Spleen (tissue), 11 donors: ENCODE measurements around the gene CHMP1B. TPM values are rescaled to one million over a fixed set of nuclear protein-coding genes. Genes with fewer than 3 reads are reported as not detected.

Source experiments
- DNase-seq: peaks from one replicate; pipeline ENCODE4 v3.0.0-alpha.2; 2020
- H3K27ac ChIP-seq, 8 donors: fragments of 200-600 bp; sonication (generic) in 7 of 8; 1 replicate in 4 of 8; 2 replicates in 4 of 8; pipeline versions ENCODE4 v1.5.0 to v1.8.0; 2016 to 2021; ENCODE audit warnings: inconsistent platforms in 4 of 8, mild to moderate bottlenecking in 4 of 8, moderate library complexity in 1 of 8
- H3K27me3 ChIP-seq, 7 donors: fragments of 200-600 bp; sonication (generic) in 6 of 7; replicated peaks in 1 of 7; 1 replicate in 4 of 7; 2 replicates in 3 of 7; pipeline versions ENCODE4 v1.5.0 to v1.8.0; 2016 to 2021; ENCODE audit warnings: inconsistent platforms in 3 of 7, mild to moderate bottlenecking in 1 of 7
- H3K36me3 ChIP-seq, 6 donors: fragments of 200-600 bp; sonication (generic) in 5 of 6; 1 replicate in 4 of 6; 2 replicates in 2 of 6; pipeline versions ENCODE4 v1.5.0 to v1.8.0; 2016 to 2021; ENCODE audit warnings: inconsistent platforms in 2 of 6
- H3K4me1 ChIP-seq, 6 donors: fragments of 200-600 bp; sonication (generic) in 5 of 6; 1 replicate in 3 of 6; 2 replicates in 3 of 6; pipeline versions ENCODE4 v1.5.0 to v1.8.0; 2016 to 2021; ENCODE audit warnings: inconsistent platforms in 3 of 6
- H3K4me3 ChIP-seq, 8 donors: fragments of 200-600 bp; sonication (generic) in 7 of 8; 1 replicate in 4 of 8; 2 replicates in 4 of 8; pipeline versions ENCODE4 v1.5.0 to v1.8.0; 2016 to 2021; ENCODE audit warnings: inconsistent platforms in 4 of 8, mild to moderate bottlenecking in 4 of 8, moderate library complexity in 2 of 8
- H3K9me3 ChIP-seq, 8 donors: fragments of 200-600 bp; sonication (generic) in 7 of 8; 1 replicate in 4 of 8; 2 replicates in 4 of 8; pipeline versions ENCODE4 v1.5.0 to v1.8.0; 2016 to 2021; ENCODE audit warnings: inconsistent platforms in 4 of 8
- CTCF ChIP-seq, 11 experiments: fragments of 200-600 bp in 7 of 11; fragments of 450-650 bp in 4 of 11; sonication (generic) in 4 of 11; IDR thresholded peaks in 8 of 11; conservative IDR thresholded peaks in 3 of 11; 1 replicate in 7 of 11; 2 replicates in 4 of 11; pipeline versions ENCODE4 v1.4.0 to v1.8.0; 2016 to 2021; ENCODE audit warnings: antibody characterized with exemption in 11 of 11, inconsistent platforms in 4 of 11, mild to moderate bottlenecking in 1 of 11
- POLR2A ChIP-seq, 3 donors: fragments of 450-650 bp; IDR thresholded peaks; one replicate each; pipeline ENCODE4 v1.5.1; 2017; ENCODE audit warnings: antibody characterized with exemption in 3 of 3, mild to moderate bottlenecking in 1 of 3
- POLR2AphosphoS5 ChIP-seq, 3 donors: sonication (generic); formaldehyde crosslinking; IDR thresholded peaks; one replicate each; pipeline ENCODE4 v1.5.1; 2017; ENCODE audit warnings: antibody characterized with exemption in 3 of 3
- WGBS, 5 donors: extraction: QIAGEN DNeasy Blood & Tissue Kit in 3 of 5; methylation state at CpG; one replicate each; pipeline versions ENCODE4 v1.1.5 to v1.1.7; 2013 to 2018; 5-methylcytosine and 5-hydroxymethylcytosine counted together
- intact Hi-C: fragments of 100-400 bp; cut with DNase I; formaldehyde crosslinking; loops from one replicate; pipeline ENCODE4 v1.15.0; 2023; ENCODE audit warnings: low total_unique reads
- polyA plus RNA-seq, 3 donors: library from polyadenylated mRNA; stranded (reverse); fragments of 200-250 nt; gene quantifications; one replicate each; pipeline ENCODE4 v1.2.1, GENCODE V29; 2013
- total RNA-seq, 7 donors: library from RNA; depleted of rRNA in 3 of 7; stranded (reverse); fragments of >200 nt in 3 of 7; fragmentation: NEBNext Ultra II Directional in 4 of 7; extraction: Animal tissue kit (Norgen Biotek cat#: 25700) in 4 of 7; gene quantifications; one replicate each; pipeline versions ENCODE4 v1.1.0 to v1.2.1, GENCODE V29; 2016 to 2021
- donor health status: healthy with polysubstance abuse.
- donor health status: DM: no; HTN: no; CAD: no; lungs with moderate emphysema.
- donor health status: DM: no; HTN: no; CAD: no.
- donor health status: Bipolar disorder and iron deficiency.
- donor health status: healthy.
- donor health status: DM: no; HTN: no; CAD: no.
- donor health status: DM: yes; HTN: yes; CAD: no.

The CHMP1B gene
- total and polyA plus RNA-seq, 10 donors: 33.1 to 58.0 (median 38.7) TPM

- H3K4me1 ChIP-seq: no peaks in the 10 kb centered on the region
- intact Hi-C loops: no loop called here
- no peak overlapping the region for H3K27ac ChIP-seq
- no peak for DNase-seq
- no peaks in the 10 kb centered on the region for H3K36me3 ChIP-seq
- TF ChIP-seq CTCF (IDR thresholded peaks at IDR 0.05 in 8 of 11, conservative IDR thresholded peaks at IDR 0.05 in 3 of 11): no peak
- TF ChIP-seq POLR2AphosphoS5 (IDR thresholded peaks at IDR 0.05): no peak
- no peak for TF ChIP-seq POLR2A (IDR thresholded peaks at IDR 0.05)
- no peaks in the 10 kb centered on the region for H3K27me3 ChIP-seq
- H3K4me3 ChIP-seq: no peak overlapping the region
- H3K9me3 ChIP-seq: no peaks in the 10 kb centered on the region
- WGBS, 5 donors: 82 to 89% (median 83%) methylated on average over 5 of the region's 5 CpGs
Measured at GRCh38 chr18:11842562-11842961, 8.7 kb upstream of the CHMP1B start.

- WGBS, 5 donors: 89 to 92% (median 90%) methylated on average over 6 of the region's 6 CpGs
- Histone ChIP-seq H3K27ac (no peak overlapping the region), H3K36me3 (no peaks in the 10 kb centered on the region), H3K27me3 (no peaks in the 10 kb centered on the region), H3K4me3 (no peak overlapping the region), H3K9me3 (no peaks in the 10 kb centered on the region), H3K4me1 (peaks cover 0 to under 1% (median under 1%) of the 10 kb centered on the region in 6 donors)
- DNase-seq: no peak
- TF ChIP-seq POLR2AphosphoS5 (IDR thresholded peaks at IDR 0.05): no peak
- TF ChIP-seq POLR2A (IDR thresholded peaks at IDR 0.05): no peak
- TF ChIP-seq CTCF (IDR thresholded peaks at IDR 0.05 in 8 of 11, conservative IDR thresholded peaks at IDR 0.05 in 3 of 11): no peak
- intact Hi-C loops: no loop called here
Measured at GRCh38 chr18:11844436-11844835, 6.8 kb upstream of the CHMP1B start.

- H3K36me3 ChIP-seq: no peaks in the 10 kb centered on the region
- no peaks in the 10 kb centered on the region for H3K9me3 ChIP-seq
- peaks cover 0 to 13% (median 6%) of the 10 kb centered on the region in 6 donors for H3K4me1 ChIP-seq
- H3K4me3 ChIP-seq: no peak overlapping the region
- DNase-seq: no peak
- TF ChIP-seq POLR2A (IDR thresholded peaks at IDR 0.05) (no peak), POLR2AphosphoS5 (IDR thresholded peaks at IDR 0.05) (no peak)
- WGBS, 5 donors: 72 to 82% (median 74%) methylated on average over 4 of the region's 4 CpGs
- intact Hi-C loops: no loop called here
- no peak overlapping the region for H3K27ac ChIP-seq
- H3K27me3 ChIP-seq: no peaks in the 10 kb centered on the region
Measured at GRCh38 chr18:11845654-11846053, 5.6 kb upstream of the CHMP1B start.

- 76 to 92% (median 87%) methylated on average over 4 of the region's 4 CpGs for WGBS, 5 donors
- no peak for DNase-seq
- H3K36me3 ChIP-seq: no peaks in the 10 kb centered on the region
- no peak overlapping the region for H3K4me3 ChIP-seq
- peaks cover 7 to 26% (median 17%) of the 10 kb centered on the region in 6 donors for H3K4me1 ChIP-seq
- intact Hi-C loops: no loop called here
- no peaks in the 10 kb centered on the region for H3K27me3 ChIP-seq
- TF ChIP-seq CTCF (IDR thresholded peaks at IDR 0.05 in 8 of 11, conservative IDR thresholded peaks at IDR 0.05 in 3 of 11) (no peak), POLR2A (IDR thresholded peaks at IDR 0.05) (no peak), POLR2AphosphoS5 (IDR thresholded peaks at IDR 0.05) (no peak)
- H3K9me3 ChIP-seq: no peaks in the 10 kb centered on the region
- H3K27ac ChIP-seq: no peak overlapping the region
Measured at GRCh38 chr18:11847811-11848210, 3.4 kb upstream of the CHMP1B start.

GRCh38 chr18:11849279-11849678, 1.9 kb upstream of the CHMP1B start:
- Histone ChIP-seq H3K9me3 (no peaks in the 10 kb centered on the region), H3K27ac (peak overlapping the region in 3 of 8 donors; percentile 92 to 98 (median 98)), H3K27me3 (no peaks in the 10 kb centered on the region), H3K4me3 (no peak overlapping the region), H3K4me1 (peaks cover 18 to 41% (median 31%) of the 10 kb centered on the region in 6 donors), H3K36me3 (peaks cover 0 to 9% (median 0%) of the 10 kb centered on the region in 6 donors)
- WGBS, 5 donors: 86 to 94% (median 91%) methylated on average over 7 of the region's 7 CpGs
- intact Hi-C loops: no loop called here
- TF ChIP-seq POLR2AphosphoS5 (IDR thresholded peaks at IDR 0.05): no peak
- TF ChIP-seq CTCF (IDR thresholded peaks at IDR 0.05 in 8 of 11, conservative IDR thresholded peaks at IDR 0.05 in 3 of 11): no peak
- no peak for TF ChIP-seq POLR2A (IDR thresholded peaks at IDR 0.05)
- no peak for DNase-seq
